ENCODE data around the gene GOLGA7B.

Gene GOLGA7B

GRCh38 chr10:97805949-97806348 lies 43.7 kb upstream of the GOLGA7B start:
- TF ChIP-seq TOX (CRISPR knock-in tag; IDR thresholded peaks at IDR 0.05; ENCODE audit: borderline replicate concordance) (no peak), OSR1 (CRISPR knock-in tag; IDR thresholded peaks at IDR 0.05) (no peak), ZNF70 (CRISPR knock-in tag; IDR thresholded peaks at IDR 0.05) (no peak), ARNTL (CRISPR knock-in tag; IDR thresholded peaks at IDR 0.05; ENCODE audit: borderline replicate concordance, low read depth) (no peak), ZNF8 (CRISPR knock-in tag; IDR thresholded peaks at IDR 0.05) (no peak), CREB5 (CRISPR knock-in tag; IDR thresholded peaks at IDR 0.05; ENCODE audit: low read depth) (no peak)
- ATAC-seq = no peak

DNA sequence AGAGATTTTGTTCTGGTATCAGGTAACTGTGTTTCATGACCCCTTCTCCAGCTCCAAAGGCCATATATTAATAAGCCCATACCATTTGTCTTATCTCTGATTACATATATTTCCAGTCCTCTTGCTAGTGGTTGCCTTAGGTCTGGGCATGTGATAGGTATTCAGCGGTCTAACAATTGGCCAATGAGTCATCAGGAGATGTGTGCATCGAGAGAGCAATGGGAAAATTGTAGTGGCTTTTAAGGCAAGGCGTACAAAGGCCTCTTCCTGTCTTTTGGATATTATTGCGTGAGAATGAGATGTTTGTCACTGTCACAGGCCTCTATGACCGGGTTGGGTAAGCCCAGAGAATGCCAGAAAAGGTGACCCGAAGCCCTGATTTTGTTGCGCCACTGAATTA lies 39.2 kb upstream of the GOLGA7B start:
- no peak for TF ChIP-seq GLIS3 (CRISPR knock-in tag; IDR thresholded peaks at IDR 0.05)
- no peak for TF ChIP-seq TOX (CRISPR knock-in tag; IDR thresholded peaks at IDR 0.05; ENCODE audit: borderline replicate concordance)
- TF ChIP-seq, protein P1, sequence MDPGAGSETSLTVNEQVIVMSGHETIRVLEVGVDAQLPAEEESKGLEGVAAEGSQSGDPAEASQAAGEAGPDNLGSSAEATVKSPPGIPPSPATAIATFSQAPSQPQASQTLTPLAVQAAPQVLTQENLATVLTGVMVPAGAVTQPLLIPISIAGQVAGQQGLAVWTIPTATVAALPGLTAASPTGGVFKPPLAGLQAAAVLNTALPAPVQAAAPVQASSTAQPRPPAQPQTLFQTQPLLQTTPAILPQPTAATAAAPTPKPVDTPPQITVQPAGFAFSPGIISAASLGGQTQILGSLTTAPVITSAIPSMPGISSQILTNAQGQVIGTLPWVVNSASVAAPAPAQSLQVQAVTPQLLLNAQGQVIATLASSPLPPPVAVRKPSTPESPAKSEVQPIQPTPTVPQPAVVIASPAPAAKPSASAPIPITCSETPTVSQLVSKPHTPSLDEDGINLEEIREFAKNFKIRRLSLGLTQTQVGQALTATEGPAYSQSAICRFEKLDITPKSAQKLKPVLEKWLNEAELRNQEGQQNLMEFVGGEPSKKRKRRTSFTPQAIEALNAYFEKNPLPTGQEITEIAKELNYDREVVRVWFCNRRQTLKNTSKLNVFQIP (CRISPR knock-in tag; IDR thresholded peaks at IDR 0.05; ENCODE audit: borderline replicate concordance, low read depth) = no peak
- no peak for TF ChIP-seq OSR1 (CRISPR knock-in tag; IDR thresholded peaks at IDR 0.05)
- no peak for TF ChIP-seq ARNTL (CRISPR knock-in tag; IDR thresholded peaks at IDR 0.05; ENCODE audit: borderline replicate concordance, low read depth)
- no peak for TF ChIP-seq ZC3H10 (CRISPR knock-in tag; IDR thresholded peaks at IDR 0.05)
- TF ChIP-seq ZFP3 (CRISPR knock-in tag; IDR thresholded peaks at IDR 0.05) = no peak
- TF ChIP-seq SNAI2 (CRISPR knock-in tag; IDR thresholded peaks at IDR 0.05) = no peak
- TF ChIP-seq RARB (CRISPR knock-in tag; IDR thresholded peaks at IDR 0.05) = no peak
- no peak for TF ChIP-seq PATZ1 (CRISPR knock-in tag; IDR thresholded peaks at IDR 0.05; ENCODE audit: borderline replicate concordance)
- no peak for TF ChIP-seq ZNF8 (CRISPR knock-in tag; IDR thresholded peaks at IDR 0.05)
- TF ChIP-seq ZFP30 (CRISPR knock-in tag; IDR thresholded peaks at IDR 0.05) = no peak
- no peak for TF ChIP-seq ZNF70 (CRISPR knock-in tag; IDR thresholded peaks at IDR 0.05)
- no peak for TF ChIP-seq CSDC2 (CRISPR knock-in tag; IDR thresholded peaks at IDR 0.05)
- no peak for TF ChIP-seq BACH2 (CRISPR knock-in tag; IDR thresholded peaks at IDR 0.05; ENCODE audit: borderline replicate concordance)
- no peak for TF ChIP-seq CREB5 (CRISPR knock-in tag; IDR thresholded peaks at IDR 0.05; ENCODE audit: low read depth)
- TF ChIP-seq ISL1 (CRISPR knock-in tag; IDR thresholded peaks at IDR 0.05) = no peak
- TF ChIP-seq TCF4 (CRISPR knock-in tag; IDR thresholded peaks at IDR 0.05; ENCODE audit: borderline replicate concordance) = no peak
- TF ChIP-seq ZNF565 (CRISPR knock-in tag; conservative IDR thresholded peaks at IDR 0.05; ENCODE audit: low read depth) = no peak
- no peak for TF ChIP-seq ESRRG (CRISPR knock-in tag; IDR thresholded peaks at IDR 0.05)
- no peak for ATAC-seq

- ATAC-seq = no peak
- TF ChIP-seq PATZ1 (CRISPR knock-in tag; IDR thresholded peaks at IDR 0.05; ENCODE audit: borderline replicate concordance) (no peak), TOX (CRISPR knock-in tag; IDR thresholded peaks at IDR 0.05; ENCODE audit: borderline replicate concordance) (no peak), OSR1 (CRISPR knock-in tag; IDR thresholded peaks at IDR 0.05) (no peak), ZFP3 (CRISPR knock-in tag; IDR thresholded peaks at IDR 0.05) (no peak), CREB5 (CRISPR knock-in tag; IDR thresholded peaks at IDR 0.05; ENCODE audit: low read depth) (no peak), CSDC2 (CRISPR knock-in tag; IDR thresholded peaks at IDR 0.05) (no peak)
- TF ChIP-seq, protein P2, sequence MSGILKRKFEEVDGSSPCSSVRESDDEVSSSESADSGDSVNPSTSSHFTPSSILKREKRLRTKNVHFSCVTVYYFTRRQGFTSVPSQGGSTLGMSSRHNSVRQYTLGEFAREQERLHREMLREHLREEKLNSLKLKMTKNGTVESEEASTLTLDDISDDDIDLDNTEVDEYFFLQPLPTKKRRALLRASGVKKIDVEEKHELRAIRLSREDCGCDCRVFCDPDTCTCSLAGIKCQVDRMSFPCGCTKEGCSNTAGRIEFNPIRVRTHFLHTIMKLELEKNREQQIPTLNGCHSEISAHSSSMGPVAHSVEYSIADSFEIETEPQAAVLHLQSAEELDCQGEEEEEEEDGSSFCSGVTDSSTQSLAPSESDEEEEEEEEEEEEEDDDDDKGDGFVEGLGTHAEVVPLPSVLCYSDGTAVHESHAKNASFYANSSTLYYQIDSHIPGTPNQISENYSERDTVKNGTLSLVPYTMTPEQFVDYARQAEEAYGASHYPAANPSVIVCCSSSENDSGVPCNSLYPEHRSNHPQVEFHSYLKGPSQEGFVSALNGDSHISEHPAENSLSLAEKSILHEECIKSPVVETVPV (CRISPR knock-in tag; IDR thresholded peaks at IDR 0.05) = no peak
- TF ChIP-seq, protein P1 (CRISPR knock-in tag; IDR thresholded peaks at IDR 0.05; ENCODE audit: borderline replicate concordance, low read depth) = no peak
These were observed 37.7 kb upstream of the GOLGA7B start for GRCh38 chr10:97811958-97812357.

All from SK-N-SH treated with all-trans-retinoic acid at 6 μM for 48 hours (cell line).